Neuronal stem cell (in vitro differentiated cells): ENCODE results near the gene POLE2.

Source experiments
- DNase-seq: peaks from one replicate; pipeline ENCODE4 v3.0.0-alpha.2; 2013; ENCODE audit warnings: low spot score
- H2AFZ ChIP-seq: one replicate; pipeline ENCODE4 v1.6.1; 2013; ENCODE audit warnings: mild to moderate bottlenecking, low read length, inconsistent platforms
- H2AK5ac ChIP-seq: 2 replicates; pipeline ENCODE4 v1.6.1; 2013; ENCODE audit warnings: low read depth, mild to moderate bottlenecking, inconsistent platforms, low read length, moderate library complexity, mixed read lengths
- H2BK120ac ChIP-seq: 2 replicates; pipeline ENCODE4 v1.6.1; 2013; ENCODE audit warnings: low read depth, mild to moderate bottlenecking, inconsistent platforms, low read length, moderate library complexity, mixed read lengths
- H2BK12ac ChIP-seq: one replicate; pipeline ENCODE4 v1.6.1; 2013; ENCODE audit warnings: low read length, inconsistent platforms
- H2BK15ac ChIP-seq: 2 replicates; pipeline ENCODE4 v1.6.1; 2013; ENCODE audit warnings: mild to moderate bottlenecking, low read length, inconsistent platforms, mixed read lengths
- H2BK5ac ChIP-seq: one replicate; pipeline ENCODE4 v1.6.1; 2013; ENCODE audit warnings: inconsistent platforms, mild to moderate bottlenecking, low read length, moderate library complexity
- H3K14ac ChIP-seq: one replicate; pipeline ENCODE4 v1.6.1; 2013; ENCODE audit warnings: low read length, inconsistent platforms
- H3K18ac ChIP-seq: 2 replicates; pipeline ENCODE4 v1.6.1; 2013; ENCODE audit warnings: low read length, inconsistent platforms
- H3K23ac ChIP-seq: 2 replicates; pipeline ENCODE4 v1.6.1; 2013; ENCODE audit warnings: low read depth, mild to moderate bottlenecking, mixed read lengths, low read length, inconsistent platforms; ENCODE audit not compliant: poor library complexity
- H3K27ac ChIP-seq: replicated peaks from 3 replicates; pipeline ENCODE4 v1.5.1; 2013; ENCODE audit warnings: low read length, inconsistent platforms
- H3K27me3 ChIP-seq, 3 experiments: 2 replicates each; pipeline ENCODE4 v1.6.1; 2013; ENCODE audit warnings: low read length in 3 of 3, mild to moderate bottlenecking in 2 of 3, inconsistent platforms in 1 of 3, low read depth in 1 of 3, mixed read lengths in 1 of 3, moderate library complexity in 1 of 3; ENCODE audit not compliant: control insufficient read depth in 3 of 3, insufficient read depth in 3 of 3
- H3K36me3 ChIP-seq, 2 donors: replicated peaks in 1 of 2; 2 replicates each; pipeline ENCODE4 v1.6.1; 2013; ENCODE audit warnings: low read length in 2 of 2; ENCODE audit not compliant: control insufficient read depth in 2 of 2, insufficient read depth in 2 of 2
- H3K4ac ChIP-seq: 2 replicates; pipeline ENCODE4 v1.6.1; 2013; ENCODE audit warnings: inconsistent platforms, mild to moderate bottlenecking, low read length, moderate library complexity
- H3K4me1 ChIP-seq, 2 donors: 1 replicate in 1 of 2; 2 replicates in 1 of 2; pipeline ENCODE4 v1.6.1; 2013; ENCODE audit warnings: low read length in 2 of 2, low read depth in 1 of 2; ENCODE audit not compliant: control insufficient read depth in 2 of 2, insufficient read depth in 1 of 2
- H3K4me2 ChIP-seq: one replicate; pipeline ENCODE4 v1.6.1; 2013; ENCODE audit warnings: mild to moderate bottlenecking, low read length, inconsistent platforms; ENCODE audit not compliant: insufficient read depth, poor library complexity, severe bottlenecking
- H3K4me3 ChIP-seq, 2 donors: 2 replicates each; pipeline ENCODE4 v1.5.1; 2013; ENCODE audit warnings: low read length in 2 of 2, mild to moderate bottlenecking in 2 of 2, inconsistent platforms in 1 of 2, moderate library complexity in 1 of 2
- H3K79me1 ChIP-seq: one replicate; pipeline ENCODE4 v1.6.1; 2013; ENCODE audit warnings: low read depth, mild to moderate bottlenecking, inconsistent platforms, low read length, moderate library complexity
- H3K9ac ChIP-seq: one replicate; pipeline ENCODE4 v1.6.1; 2013; ENCODE audit warnings: mild to moderate bottlenecking, low read depth, low read length, inconsistent platforms; ENCODE audit not compliant: poor library complexity
- H3K9me3 ChIP-seq, 2 donors: replicated peaks in 1 of 2; 2 replicates each; pipeline versions ENCODE3 to v1.6.1; 2013; ENCODE audit warnings: low read length in 2 of 2, mild to moderate bottlenecking in 2 of 2, inconsistent platforms in 1 of 2, low read depth in 1 of 2, mixed read lengths in 1 of 2, moderate library complexity in 1 of 2; ENCODE audit not compliant: control insufficient read depth in 2 of 2, insufficient read depth in 1 of 2
- H4K8ac ChIP-seq: one replicate; pipeline ENCODE4 v1.6.1; 2013; ENCODE audit warnings: low read depth, mild to moderate bottlenecking, inconsistent platforms, low read length, moderate library complexity
- H4K91ac ChIP-seq: one replicate; pipeline ENCODE4 v1.6.1; 2013; ENCODE audit warnings: low read length, low read depth, mild to moderate bottlenecking, inconsistent platforms; ENCODE audit not compliant: poor library complexity
- WGBS, 2 donors: extraction: QIAGEN DNeasy Blood & Tissue Kit; methylation state at CpG; one replicate each; pipeline ENCODE4 v1.1.7; 2013; ENCODE audit warnings: missing lambda C conversion rate in 2 of 2, mixed read lengths in 1 of 2; ENCODE audit not compliant: insufficient read length in 2 of 2, insufficient replicate concordance in 1 of 2; ENCODE audit errors: extremely low coverage in 2 of 2; 5-methylcytosine and 5-hydroxymethylcytosine counted together

The POLE2 gene

GRCh38 chr14:49598485-49599300, 89.3 kb downstream of the POLE2 start, which contains the start of gene LRR1:
LRR1 (plus strand) TSS chr14:49598940; CDS start chr14:49599021, 81 bp downstream.
- peak within 1 kb of the TSS; percentile 98 for H2AFZ ChIP-seq
- peak within 1 kb of the TSS; percentile 73 for H2BK12ac ChIP-seq
- H4K8ac ChIP-seq = no peak within 1 kb of the TSS
- H2BK5ac ChIP-seq = peak within 1 kb of the TSS; percentile 95
- H3K4me1 ChIP-seq = no peaks in the 10 kb centered on the region
- H2BK15ac ChIP-seq = peak within 1 kb of the TSS; percentile 84
- H4K91ac ChIP-seq = no peak within 1 kb of the TSS
- peak; percentile 74 for DNase-seq
- H3K9ac ChIP-seq = peak within 1 kb of the TSS; percentile 93
- H3K4me2 ChIP-seq = peak within 1 kb of the TSS; percentile 85
- peak within 1 kb of the TSS; percentile 96 for H3K4me3 ChIP-seq
- peaks cover 2 to 30% of the 10 kb centered on the region in 2 donors for H3K36me3 ChIP-seq
- H2BK120ac ChIP-seq = peak within 1 kb of the TSS; percentile 91
- no peaks in the 10 kb centered on the region for H3K9me3 ChIP-seq
- H3K79me1 ChIP-seq = peaks cover 2% of the 10 kb centered on the region
- H3K23ac ChIP-seq = peak within 1 kb of the TSS; percentile 80
- H3K4ac ChIP-seq = no peak within 1 kb of the TSS
- H3K18ac ChIP-seq = peak within 1 kb of the TSS; percentile 99
- peak within 1 kb of the TSS; percentile 89 for H3K14ac ChIP-seq
- WGBS, 2 donors = no CpG with 5 or more reads among the region's 77 CpGs
- no peak within 1 kb of the TSS for H2AK5ac ChIP-seq
- H3K27me3 ChIP-seq = no peaks in the 10 kb centered on the region
- H3K27ac ChIP-seq = peak within 1 kb of the TSS; percentile 88

GRCh38 chr14:49598189-49598484, 89.9 kb downstream of the POLE2 start:
- H2BK15ac ChIP-seq = peak overlapping the region; percentile 84
- H3K4me2 ChIP-seq = peak overlapping the region; percentile 85
- peak overlapping the region; percentile 80 for H3K23ac ChIP-seq
- no peak overlapping the region for H4K91ac ChIP-seq
- H3K9me3 ChIP-seq = no peaks in the 10 kb centered on the region
- no peak overlapping the region for H3K4ac ChIP-seq
- peak overlapping the region; percentile 95 for H2BK5ac ChIP-seq
- WGBS, 2 donors = no CpG with 5 or more reads among the region's 15 CpGs
- peak overlapping the region; percentile 89 for H3K14ac ChIP-seq
- H3K18ac ChIP-seq = peak overlapping the region; percentile 99
- no peak overlapping the region for H2AK5ac ChIP-seq
- H3K4me1 ChIP-seq = no peaks in the 10 kb centered on the region
- H3K36me3 ChIP-seq = peaks cover 2 to 24% of the 10 kb centered on the region in 2 donors
- no peak overlapping the region for H4K8ac ChIP-seq
- H2BK120ac ChIP-seq = peak overlapping the region; percentile 91
- H3K4me3 ChIP-seq = peak overlapping the region; percentile 96
- peak overlapping the region; percentile 98 for H2AFZ ChIP-seq
- no peak for DNase-seq
- H3K27me3 ChIP-seq = no peaks in the 10 kb centered on the region
- peak overlapping the region; percentile 88 for H3K27ac ChIP-seq
- peak overlapping the region; percentile 93 for H3K9ac ChIP-seq
- H3K79me1 ChIP-seq = peaks cover 2% of the 10 kb centered on the region
- H2BK12ac ChIP-seq = peak overlapping the region; percentile 4

GRCh38 chr14:49594347-49595091, 93.5 kb downstream of the POLE2 start:
- no peak for DNase-seq
- H2AK5ac ChIP-seq = no peak overlapping the region
- no peak overlapping the region for H3K18ac ChIP-seq
- no peak overlapping the region for H2AFZ ChIP-seq
- no peaks in the 10 kb centered on the region for H3K9me3 ChIP-seq
- no peak overlapping the region for H3K4me3 ChIP-seq
- no peak overlapping the region for H3K4me2 ChIP-seq
- H2BK12ac ChIP-seq = no peak overlapping the region
- H2BK5ac ChIP-seq = no peak overlapping the region
- H3K14ac ChIP-seq = no peak overlapping the region
- no peak overlapping the region for H3K23ac ChIP-seq
- no peak overlapping the region for H4K8ac ChIP-seq
- WGBS, 2 donors = no CpG with 5 or more reads among the region's 4 CpGs
- H3K27me3 ChIP-seq = no peaks in the 10 kb centered on the region
- H3K4ac ChIP-seq = no peak overlapping the region
- no peak overlapping the region for H3K9ac ChIP-seq
- H2BK15ac ChIP-seq = no peak overlapping the region
- peaks cover 2% of the 10 kb centered on the region for H3K79me1 ChIP-seq
- H3K27ac ChIP-seq = no peak overlapping the region
- no peaks in the 10 kb centered on the region for H3K4me1 ChIP-seq
- H4K91ac ChIP-seq = no peak overlapping the region
- H2BK120ac ChIP-seq = no peak overlapping the region
- no peaks in the 10 kb centered on the region for H3K36me3 ChIP-seq
